Measurements from ENCODE around the gene KCTD21.

The KCTD21 gene

GRCh38 chr11:78164471-78164870 is 24.0 kb downstream of the KCTD21 start:
- no peak overlapping the region for H3K4me3 ChIP-seq (ENCODE audit: low read depth, low read length)
- ChIA-PET CTCF (interaction anchor here (0.6 kb wide), 1 partner anchor 192 kb away, joined by 3 read pairs; no protein-coding TSS in a partner anchor), POLR2A (no interaction called here)
- no peak for DNase-seq (ENCODE audit: low read depth, low spot score)
- no peak for TF ChIP-seq CTCF (IDR thresholded peaks at IDR 0.05; ENCODE audit: insufficient read depth, low read length, missing control alignments)

GRCh38 chr11:78163828-78164227 is 24.6 kb downstream of the KCTD21 start:
- no peak for TF ChIP-seq CTCF (IDR thresholded peaks at IDR 0.05; ENCODE audit: insufficient read depth, low read length, missing control alignments)
- POLR2A ChIA-PET: no interaction called here
- no peak for DNase-seq (ENCODE audit: low read depth, low spot score)
- no peak overlapping the region for H3K4me3 ChIP-seq (ENCODE audit: low read depth, low read length)
- CTCF ChIA-PET: interaction anchor here (0.6 kb wide), 1 partner anchor 192 kb away, joined by 3 read pairs; no protein-coding TSS in a partner anchor

GRCh38 chr11:78161962-78162371 is 26.5 kb downstream of the KCTD21 start:
- DNase-seq (ENCODE audit: low read depth, low spot score): no peak
- no peak overlapping the region for H3K4me3 ChIP-seq (ENCODE audit: low read depth, low read length)
- CTCF ChIA-PET: no interaction called here
- POLR2A ChIA-PET: no interaction called here
- no peak for TF ChIP-seq CTCF (IDR thresholded peaks at IDR 0.05; ENCODE audit: insufficient read depth, low read length, missing control alignments)

GRCh38 chr11:78161346-78161745 is 27.1 kb downstream of the KCTD21 start:
- no peak overlapping the region for H3K4me3 ChIP-seq (ENCODE audit: low read depth, low read length)
- POLR2A ChIA-PET: no interaction called here
- no peak for TF ChIP-seq CTCF (IDR thresholded peaks at IDR 0.05; ENCODE audit: insufficient read depth, low read length, missing control alignments)
- no peak for DNase-seq (ENCODE audit: low read depth, low spot score)
- CTCF ChIA-PET: interaction anchor here (1.5 kb wide), 1 partner anchor 403 kb away, joined by 5 read pairs; no protein-coding TSS in a partner anchor

DNA sequence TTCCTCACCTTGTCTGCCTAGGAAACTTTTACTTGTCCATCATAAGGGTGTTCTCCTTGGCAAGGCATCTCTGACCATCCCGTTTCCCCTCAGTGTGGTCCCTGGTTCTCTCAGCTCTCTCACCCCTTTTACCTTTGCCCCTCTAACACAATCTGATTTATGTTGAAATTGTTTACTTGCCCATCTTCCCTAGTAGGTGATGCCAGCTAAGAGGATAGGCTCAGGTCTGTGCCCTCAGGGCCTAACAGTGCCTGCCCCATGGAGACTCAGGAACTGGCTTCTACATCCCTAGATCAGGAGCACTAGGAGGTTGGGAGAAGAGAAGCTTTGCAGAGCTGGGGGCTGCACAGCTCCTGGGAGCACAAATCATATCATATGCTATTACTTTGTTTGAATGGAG is 27.9 kb downstream of the KCTD21 start:
- DNase-seq (ENCODE audit: low read depth, low spot score): no peak
- CTCF ChIA-PET: interaction anchor here (1.5 kb wide), 1 partner anchor 404 kb away, joined by 5 read pairs; no protein-coding TSS in a partner anchor
- no peak for TF ChIP-seq CTCF (IDR thresholded peaks at IDR 0.05; ENCODE audit: insufficient read depth, low read length, missing control alignments)
- POLR2A ChIA-PET: no interaction called here
- no peak overlapping the region for H3K4me3 ChIP-seq (ENCODE audit: low read depth, low read length)

GRCh38 chr11:78158987-78159652 is 29.3 kb downstream of the KCTD21 start:
- POLR2A ChIA-PET: interaction anchor here (1.5 kb wide), 1 partner anchor 11 kb away, joined by 5 read pairs; no protein-coding TSS in a partner anchor
- TF ChIP-seq CTCF (IDR thresholded peaks at IDR 0.05; ENCODE audit: insufficient read depth, low read length, missing control alignments): no peak
- CTCF ChIA-PET: no interaction called here
- H3K4me3 ChIP-seq (ENCODE audit: low read depth, low read length): no peak overlapping the region
- no peak for DNase-seq (ENCODE audit: low read depth, low spot score)

Data from AG04449 (cell line).